COR-L47 (cell line): ENCODE measurements around the gene DUS1L.

ENCODE experiments used
- DNase-seq: peaks from one replicate; lab custom pipeline; 2025; lab: John Stamatoyannopoulos, UW

DUS1L gene

DNA sequence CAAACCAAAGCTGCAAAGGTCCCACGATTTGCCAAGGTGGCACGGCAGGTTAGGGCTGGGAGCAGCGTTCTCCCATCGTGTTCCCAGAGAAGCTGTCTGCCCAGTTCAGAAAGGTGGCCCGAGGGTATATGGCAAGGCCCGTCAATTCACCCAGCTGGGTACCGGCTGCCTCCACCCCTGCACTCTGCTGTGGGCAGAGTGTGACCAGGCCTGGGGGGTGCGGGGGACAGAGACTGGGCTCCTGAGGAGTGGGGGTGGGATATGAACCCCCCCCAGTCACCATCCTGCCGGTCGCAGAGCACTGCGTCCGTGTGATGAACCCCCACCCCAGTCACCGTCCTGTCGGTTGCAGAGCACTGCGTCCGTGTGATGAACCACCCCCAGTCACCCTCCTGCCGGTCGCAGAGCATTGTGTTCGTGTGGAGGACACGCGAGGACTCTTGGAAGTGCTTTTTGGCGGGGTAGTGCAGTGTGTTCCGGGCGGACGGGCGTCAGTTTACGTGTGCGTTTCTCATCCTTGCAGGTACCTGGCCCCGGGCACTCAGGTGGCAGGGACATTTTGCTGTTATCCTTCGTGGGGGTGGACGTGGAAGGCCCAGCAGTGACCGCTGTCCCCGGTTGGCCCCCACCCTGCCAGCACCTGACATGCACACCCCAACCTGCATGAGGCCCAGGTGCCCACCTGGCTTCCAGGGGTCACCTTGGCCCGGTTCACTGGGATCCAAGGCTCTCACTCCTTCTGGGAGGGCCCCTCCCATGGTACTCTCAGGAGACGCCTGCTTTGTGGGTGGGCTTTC is 35.1 kb upstream of the DUS1L start:
- no peak for DNase-seq

DNA sequence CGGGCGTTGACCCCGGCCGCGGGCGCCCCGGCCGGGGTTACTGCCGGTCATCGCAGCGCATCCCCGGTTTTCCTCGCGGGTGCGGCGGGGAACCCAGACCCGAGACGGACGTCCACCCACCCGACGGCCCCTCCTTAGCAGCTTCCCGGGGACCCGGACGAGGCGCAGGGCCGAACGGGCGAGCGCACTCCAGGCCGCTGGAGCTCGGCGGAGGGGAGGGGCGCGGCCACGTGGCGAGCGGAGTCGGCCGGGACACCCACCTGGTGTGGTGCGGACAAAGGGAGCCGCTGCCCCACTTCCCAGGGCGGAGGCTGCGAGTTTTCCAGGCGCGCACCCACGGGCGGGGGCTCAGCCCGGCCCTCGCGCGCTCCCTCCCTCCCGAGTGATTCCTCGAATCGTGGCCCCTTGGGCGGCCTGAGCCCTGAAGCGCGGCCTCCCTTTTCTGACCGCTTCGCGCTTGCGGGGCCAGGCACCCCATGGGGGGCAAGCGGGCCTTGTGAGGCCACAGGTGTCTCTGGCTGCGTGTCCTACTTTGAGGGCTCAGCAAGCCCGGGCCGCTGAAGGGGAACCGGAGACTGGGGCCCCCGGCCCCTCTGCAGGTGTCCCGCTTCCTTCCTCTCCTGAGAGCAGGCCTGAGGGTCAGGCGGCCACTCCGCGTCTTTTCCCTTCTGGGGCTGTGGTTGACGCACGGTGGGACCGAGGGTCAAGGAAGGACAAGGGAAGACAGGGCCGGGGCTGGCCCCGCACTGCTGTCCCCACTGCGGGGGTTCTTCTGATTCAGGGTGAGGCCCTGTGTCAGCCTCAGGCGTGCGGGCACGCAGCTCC is 33.5 kb upstream of the DUS1L start:
- DNase-seq, result peak; percentile 65

DNA sequence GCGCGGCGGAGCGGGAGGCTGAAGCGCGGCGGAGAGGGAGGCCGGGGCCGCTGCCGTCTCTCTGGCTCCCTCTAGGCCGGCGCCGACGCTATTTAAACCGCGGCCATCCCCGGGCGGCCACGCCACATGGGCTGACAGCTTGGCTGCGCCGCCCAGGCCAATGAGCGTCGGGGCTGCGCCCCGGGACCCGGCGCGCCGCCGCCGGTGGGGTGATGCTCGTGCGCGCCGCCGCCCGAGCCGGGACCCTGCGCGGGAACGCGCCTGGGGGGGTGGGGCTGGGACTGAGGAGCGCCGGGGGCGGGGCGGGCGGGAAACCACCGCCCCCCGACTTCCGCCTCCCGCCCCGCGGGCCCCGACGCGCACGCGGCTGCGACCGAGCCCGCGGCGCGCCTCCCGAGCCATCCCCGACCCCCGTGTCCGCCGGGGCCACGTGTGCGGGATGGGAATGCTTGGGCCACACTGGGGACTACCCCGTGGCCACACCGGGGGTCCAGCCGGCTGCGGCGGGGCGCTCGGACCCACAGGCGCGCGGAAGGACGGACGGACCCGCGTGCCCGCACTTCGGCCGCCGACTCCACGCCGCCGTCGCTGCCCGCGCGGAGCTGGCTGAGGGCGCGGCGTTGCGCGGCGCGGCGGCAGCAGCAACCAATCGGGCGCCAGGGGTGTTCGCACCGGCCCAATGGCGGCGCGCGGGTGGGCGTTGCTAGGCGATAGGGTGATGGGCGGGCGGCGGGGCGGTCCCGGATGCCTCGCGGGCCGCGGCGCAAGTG is 32.8 kb upstream of the DUS1L start, which contains the start of gene FASN:
FASN (minus strand) TSS at position 68 of the 770 bp plus-strand sequence. CDS start 1,791 bp downstream, outside the sequence.
- DNase-seq, result peak; percentile 93

DNA sequence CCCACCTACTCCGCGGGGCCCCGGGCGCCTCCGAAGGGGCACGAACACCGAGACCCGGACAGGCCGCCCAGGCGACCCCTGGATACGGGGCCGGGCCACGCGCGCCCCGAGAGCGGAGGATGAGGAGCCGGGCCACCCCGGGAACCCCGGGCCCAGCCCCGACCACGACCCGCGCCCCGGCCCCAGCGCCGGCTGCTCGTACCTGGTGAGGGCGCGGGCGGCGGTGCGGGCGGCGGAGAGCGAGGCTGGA is 32.2 kb upstream of the DUS1L start:
- DNase-seq, result no peak

DNA sequence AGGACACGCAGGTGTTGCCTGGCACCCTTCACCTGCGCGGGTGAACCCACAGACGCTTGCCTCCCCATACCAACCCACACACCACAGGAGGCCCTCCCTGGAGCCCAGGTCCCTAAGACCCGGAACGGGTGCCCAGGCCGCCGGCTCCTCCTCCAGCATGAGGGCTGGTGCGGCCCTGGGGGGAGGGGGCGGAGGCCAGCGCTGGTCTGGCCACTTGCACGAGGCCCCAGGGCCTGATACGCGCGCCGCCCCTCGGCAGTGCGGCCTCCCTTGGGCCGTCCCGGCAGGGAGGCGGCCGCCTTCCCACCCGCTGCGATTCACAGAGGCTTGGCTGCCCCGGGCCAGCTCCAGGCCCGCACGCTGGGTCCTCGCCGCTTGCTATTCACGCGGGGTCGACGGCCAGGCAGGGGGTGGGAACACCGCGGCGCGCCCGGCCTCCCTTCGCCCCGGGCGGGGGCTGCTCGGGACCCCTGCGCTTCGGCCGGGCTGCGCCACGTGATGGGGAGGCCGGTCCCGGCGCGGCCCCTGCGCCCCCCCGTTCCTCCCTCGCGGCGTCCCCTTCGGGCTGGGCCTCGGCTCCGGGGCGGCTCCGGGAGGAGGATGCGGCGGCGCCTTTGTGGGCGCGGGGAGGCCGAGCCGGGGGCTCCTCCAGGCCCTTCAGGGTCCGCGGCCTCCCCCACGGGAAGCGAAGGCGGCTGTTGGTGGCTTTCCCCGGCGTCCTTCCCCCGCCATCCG is 31.7 kb upstream of the DUS1L start:
- peak; percentile 15 for DNase-seq

- DNase-seq, result no peak
Observed at GRCh38 chr17:82096709-82097183, 31.1 kb upstream of the DUS1L start.

- no peak for DNase-seq
Observed at GRCh38 chr17:82095777-82096708, 30.4 kb upstream of the DUS1L start.

DNA sequence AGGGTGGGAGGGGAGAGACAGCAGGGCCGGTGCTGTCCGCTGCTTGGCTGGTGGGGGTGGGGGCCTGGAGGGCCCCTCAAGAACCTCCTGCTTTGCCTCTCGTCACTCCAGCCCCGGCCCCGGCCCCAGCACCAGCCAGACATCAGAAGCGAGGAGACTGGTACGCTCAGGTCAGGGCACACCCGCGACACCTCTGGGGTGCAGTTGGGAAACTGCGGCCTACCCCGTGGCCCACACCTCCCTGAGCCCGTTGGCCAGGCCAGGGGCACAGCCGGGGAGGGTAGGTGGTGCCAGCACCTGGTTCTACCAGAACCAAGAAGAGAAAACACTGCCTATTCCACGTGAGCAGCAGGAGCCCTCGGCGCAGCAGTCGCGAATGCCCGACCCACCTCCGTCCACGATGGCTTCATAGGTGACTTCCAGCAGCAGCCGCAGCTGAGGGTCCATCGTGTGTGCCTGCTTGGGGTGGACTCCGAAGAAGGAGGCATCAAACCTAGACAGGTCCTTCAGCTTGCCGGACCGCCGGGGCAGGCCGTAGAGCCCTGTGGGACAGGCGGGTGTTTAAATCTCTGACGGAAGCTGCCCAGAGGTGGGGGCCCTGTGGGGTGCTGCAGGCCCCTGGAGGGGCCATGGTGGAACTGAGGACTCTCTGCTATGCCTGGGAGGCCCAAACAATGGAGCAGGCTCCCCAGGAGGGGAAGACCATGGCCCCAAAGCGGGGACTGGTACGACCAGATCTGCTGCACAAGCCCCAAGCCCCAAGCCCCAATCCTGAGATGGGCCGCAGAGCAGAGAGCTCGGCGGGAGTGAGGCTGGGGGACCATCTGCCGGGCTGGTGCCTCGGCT is 29.6 kb upstream of the DUS1L start:
- DNase-seq, result no peak

- no peak for DNase-seq
Observed at GRCh38 chr17:82092995-82093751, 27.6 kb upstream of the DUS1L start.

- no peak for DNase-seq
Observed at GRCh38 chr17:82092628-82092994, 27.0 kb upstream of the DUS1L start.

- no peak for DNase-seq
Observed at GRCh38 chr17:82092094-82092586, 26.5 kb upstream of the DUS1L start.

GRCh38 chr17:82091264-82092066 is 25.9 kb upstream of the DUS1L start:
- DNase-seq, result no peak

DNA sequence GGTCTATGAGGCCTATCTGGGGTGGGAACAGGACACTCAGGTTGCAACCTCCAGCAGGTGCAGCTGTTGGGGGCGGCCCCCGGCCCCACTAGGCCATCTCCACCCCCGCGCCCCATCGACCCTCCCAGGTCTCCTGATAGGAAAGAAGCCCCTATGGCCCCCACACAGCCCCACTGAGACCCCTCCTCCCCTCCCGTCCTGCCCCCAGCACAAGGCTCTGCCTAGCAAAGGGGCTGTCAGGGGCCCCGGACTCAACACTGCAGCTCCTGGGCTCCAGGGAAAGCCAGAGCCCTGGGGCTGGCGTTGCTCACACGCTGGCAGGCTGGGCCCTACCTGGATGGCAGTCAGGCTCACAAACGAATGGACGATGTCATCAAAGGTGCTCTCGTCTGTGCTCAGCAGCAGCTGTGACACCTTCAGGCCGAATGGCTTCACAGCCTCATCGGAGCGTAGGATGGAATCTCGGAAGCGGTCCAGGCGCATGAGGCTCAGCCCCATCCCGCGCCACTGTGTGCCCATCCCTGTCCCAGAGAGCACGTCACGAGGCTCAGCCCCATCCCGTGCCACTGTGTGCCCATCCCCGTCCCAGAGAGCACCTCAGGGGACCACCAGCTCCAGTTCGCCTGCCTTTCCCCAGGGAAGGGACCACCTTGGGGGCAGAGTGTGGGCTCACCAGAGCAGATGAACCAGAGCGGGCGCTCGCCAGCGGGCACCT is 25.1 kb upstream of the DUS1L start:
- no peak for DNase-seq

GRCh38 chr17:82089723-82090548 is 24.3 kb upstream of the DUS1L start:
- no peak for DNase-seq

- no peak for DNase-seq
Observed at GRCh38 chr17:82088838-82089722, 23.5 kb upstream of the DUS1L start.
